ENCODE results near the gene COL5A1. TPM values are rescaled to one million over a fixed set of nuclear protein-coding genes. Genes with fewer than 3 reads are reported as not detected.

Gene COL5A1
- total RNA-seq, 1 experiment from 2014 or later = not detected

- peaks cover 19% of the 10 kb centered on the region for H3K27me3 Mint-ChIP-seq (ENCODE audit: insufficient read depth, unreplicated experiment)
- BruUV-seq (replicated peaks) = no TSS peak
- no peak overlapping the region for H3K27ac Mint-ChIP-seq (ENCODE audit: low read depth, unreplicated experiment)
- H3K4me1 Mint-ChIP-seq (ENCODE audit: insufficient read depth, unreplicated experiment) = no peaks in the 10 kb centered on the region
- DNase-seq (ENCODE audit: unreplicated experiment) = no peak
- H3K4me3 Mint-ChIP-seq (ENCODE audit: unreplicated experiment) = no peak overlapping the region
- ChIA-PET CTCF (interaction anchor here (0.6 to 1.1 kb wide), 3 partner anchors 11 to 45 kb away, joined by 3 to 5 read pairs (median 3); no protein-coding TSS in a partner anchor), POLR2A (no interaction called here)
- no peak for TF ChIP-seq CTCF (IDR thresholded peaks at IDR 0.05; ENCODE audit: unreplicated experiment)
- H3K36me3 Mint-ChIP-seq (ENCODE audit: insufficient read depth, unreplicated experiment) = no peaks in the 10 kb centered on the region
- intact Hi-C loops (cut with micrococcal nuclease) = no loop called here
- H3K9me3 Mint-ChIP-seq (ENCODE audit: unreplicated experiment) = no peaks in the 10 kb centered on the region
Observed at GRCh38 chr9:134693641-134694367, 52.2 kb downstream of the COL5A1 start.

- no peak for DNase-seq (ENCODE audit: unreplicated experiment)
- POLR2A ChIA-PET = no interaction called here
- TF ChIP-seq CTCF (IDR thresholded peaks at IDR 0.05; ENCODE audit: unreplicated experiment) = no peak
- H3K27me3 Mint-ChIP-seq (ENCODE audit: insufficient read depth, unreplicated experiment) = peaks cover 19% of the 10 kb centered on the region
- intact Hi-C loops (cut with micrococcal nuclease) = no loop called here
- no peak overlapping the region for H3K4me3 Mint-ChIP-seq (ENCODE audit: unreplicated experiment)
- no TSS peak for BruUV-seq (replicated peaks)
- no peaks in the 10 kb centered on the region for H3K36me3 Mint-ChIP-seq (ENCODE audit: insufficient read depth, unreplicated experiment)
- no peaks in the 10 kb centered on the region for H3K4me1 Mint-ChIP-seq (ENCODE audit: insufficient read depth, unreplicated experiment)
- no peaks in the 10 kb centered on the region for H3K9me3 Mint-ChIP-seq (ENCODE audit: unreplicated experiment)
- CTCF ChIA-PET = interaction anchor here (1.1 kb wide), 1 partner anchor 45 kb away, joined by 5 read pairs; no protein-coding TSS in a partner anchor
- H3K27ac Mint-ChIP-seq (ENCODE audit: low read depth, unreplicated experiment) = no peak overlapping the region
Observed at GRCh38 chr9:134694368-134694665, 52.7 kb downstream of the COL5A1 start.

GRCh38 chr9:134694714-134695113 lies 53.1 kb downstream of the COL5A1 start:
- intact Hi-C loops (cut with micrococcal nuclease) = loop anchor here (5.0 kb wide), 1 partner anchor 718 kb away; no protein-coding TSS in a partner anchor
- Mint-ChIP-seq H3K4me1 (ENCODE audit: insufficient read depth, unreplicated experiment) (no peaks in the 10 kb centered on the region), H3K27me3 (ENCODE audit: insufficient read depth, unreplicated experiment) (peaks cover 19% of the 10 kb centered on the region), H3K27ac (ENCODE audit: low read depth, unreplicated experiment) (no peak overlapping the region), H3K36me3 (ENCODE audit: insufficient read depth, unreplicated experiment) (no peaks in the 10 kb centered on the region), H3K9me3 (ENCODE audit: unreplicated experiment) (no peaks in the 10 kb centered on the region), H3K4me3 (ENCODE audit: unreplicated experiment) (no peak overlapping the region)
- DNase-seq (ENCODE audit: unreplicated experiment) = no peak
- ChIA-PET POLR2A (no interaction called here), CTCF (interaction anchor here (1.1 kb wide), 1 partner anchor 44 kb away, joined by 5 read pairs; no protein-coding TSS in a partner anchor)
- no TSS peak for BruUV-seq (replicated peaks)
- TF ChIP-seq CTCF (IDR thresholded peaks at IDR 0.05; ENCODE audit: unreplicated experiment) = no peak

GRCh38 chr9:134695144-134695543 lies 53.5 kb downstream of the COL5A1 start:
- H3K9me3 Mint-ChIP-seq (ENCODE audit: unreplicated experiment) = no peaks in the 10 kb centered on the region
- ChIA-PET CTCF (interaction anchor here (0.6 kb wide), 1 partner anchor 214 kb away, joined by 3 read pairs; no protein-coding TSS in a partner anchor), POLR2A (no interaction called here)
- TF ChIP-seq CTCF (IDR thresholded peaks at IDR 0.05; ENCODE audit: unreplicated experiment) = no peak
- H3K4me1 Mint-ChIP-seq (ENCODE audit: insufficient read depth, unreplicated experiment) = no peaks in the 10 kb centered on the region
- no peak overlapping the region for H3K4me3 Mint-ChIP-seq (ENCODE audit: unreplicated experiment)
- BruUV-seq (replicated peaks) = no TSS peak
- no peaks in the 10 kb centered on the region for H3K36me3 Mint-ChIP-seq (ENCODE audit: insufficient read depth, unreplicated experiment)
- no peak overlapping the region for H3K27ac Mint-ChIP-seq (ENCODE audit: low read depth, unreplicated experiment)
- DNase-seq (ENCODE audit: unreplicated experiment) = no peak
- peaks cover 19% of the 10 kb centered on the region for H3K27me3 Mint-ChIP-seq (ENCODE audit: insufficient read depth, unreplicated experiment)
- intact Hi-C loops (cut with micrococcal nuclease) = loop anchor here (5.0 kb wide), 1 partner anchor 717 kb away; no protein-coding TSS in a partner anchor

All from MCF 10A (cell line).